Endodermal cell (in vitro differentiated cells): ENCODE data around the gene ABI3BP. TPM values are rescaled to one million over a fixed set of nuclear protein-coding genes. Genes with fewer than 3 reads are reported as not detected.

Experiments used
- DNase-seq: peaks from one replicate; pipeline ENCODE4 v3.0.0-alpha.2; 2017
- H3K27ac ChIP-seq: 2 replicates; pipeline ENCODE4 v1.5.1; 2013; ENCODE audit warnings: mild to moderate bottlenecking, low read depth, low read length, moderate library complexity
- H3K27me3 ChIP-seq: 2 replicates; pipeline ENCODE4 v1.6.1; 2013; ENCODE audit warnings: mild to moderate bottlenecking, low read length, moderate library complexity; ENCODE audit not compliant: insufficient read depth, control insufficient read depth, poor library complexity, severe bottlenecking
- H3K36me3 ChIP-seq: 2 replicates; pipeline ENCODE4 v1.7.0; 2013; ENCODE audit warnings: mild to moderate bottlenecking, low read length, moderate library complexity; ENCODE audit not compliant: control insufficient read depth, insufficient read depth
- H3K4me1 ChIP-seq: one replicate; pipeline ENCODE4 v1.7.0; 2013; ENCODE audit warnings: low read length; ENCODE audit not compliant: control insufficient read depth, insufficient read depth
- H3K4me3 ChIP-seq: 2 replicates; pipeline ENCODE4 v1.5.1; 2013; ENCODE audit warnings: mild to moderate bottlenecking, low read length, moderate library complexity
- H3K9ac ChIP-seq: 2 replicates; pipeline ENCODE4 v1.6.1; 2013; ENCODE audit warnings: mild to moderate bottlenecking, low read length, moderate library complexity; ENCODE audit not compliant: poor library complexity, severe bottlenecking; ENCODE audit errors: extremely low read depth
- H3K9me3 ChIP-seq: 2 replicates; pipeline ENCODE4 v1.6.1; 2013; ENCODE audit warnings: mild to moderate bottlenecking, low read length, moderate library complexity; ENCODE audit not compliant: control insufficient read depth
- H3K27ac Mint-ChIP-seq: 2 replicates; pipeline ENCODE4 v1.8.0; 2020; ENCODE audit warnings: mixed read lengths
- H3K27me3 Mint-ChIP-seq: 2 replicates; pipeline ENCODE4 v1.8.0; 2021; ENCODE audit warnings: mild to moderate bottlenecking, mixed read lengths; ENCODE audit not compliant: insufficient read depth
- H3K36me3 Mint-ChIP-seq: 2 replicates; pipeline ENCODE4 v1.8.0; 2020; ENCODE audit warnings: low read depth, mixed read lengths
- H3K4me1 Mint-ChIP-seq: 2 replicates; pipeline ENCODE4 v1.8.0; 2020; ENCODE audit warnings: mixed read lengths
- H3K4me3 Mint-ChIP-seq: 2 replicates; pipeline ENCODE4 v1.8.0; 2020; ENCODE audit warnings: mild to moderate bottlenecking, moderate library complexity, mixed read lengths
- H3K9me3 Mint-ChIP-seq: 2 replicates; pipeline ENCODE4 v1.8.0; 2020; ENCODE audit warnings: mild to moderate bottlenecking, mixed read lengths
- WGBS, 2 experiments: methylation state at CpG; one replicate each; pipeline versions ENCODE4 v1.1.5 to v1.1.7; 2013; ENCODE audit warnings: missing lambda C conversion rate in 2 of 2, mixed read lengths in 1 of 2; ENCODE audit not compliant: insufficient coverage in 1 of 2, insufficient read length in 1 of 2; 5-methylcytosine and 5-hydroxymethylcytosine counted together
- total RNA-seq, 2 donors: library from RNA; stranded (reverse); fragmentation: NEBNext Ultra II Directional in 1 of 2; extraction: Animal tissue kit (Norgen Biotek cat#: 25700) in 1 of 2; gene quantifications; 2 replicates in 1 of 2; 3 replicates in 1 of 2; pipeline ENCODE4 v1.2.1, GENCODE V29; 2021
- TF ChIP-seq, protein P1 (sequence below): fragments of 200-600 bp; sonication (generic); conservative IDR thresholded peaks from 2 replicates; pipeline ENCODE4 v1.5.0; 2021; ENCODE audit warnings: antibody characterized with exemption, mild to moderate bottlenecking

Gene ABI3BP
- total RNA-seq, 2 donors from 2014 or later: 0.42 TPM; not detected in 1

- no peak overlapping the region for H3K4me3 Mint-ChIP-seq
- Histone ChIP-seq H3K36me3 (no peaks in the 10 kb centered on the region), H3K27me3 (no peaks in the 10 kb centered on the region), H3K9ac (no peak overlapping the region), H3K4me3 (no peak overlapping the region), H3K4me1 (no peaks in the 10 kb centered on the region), H3K27ac (no peak overlapping the region), H3K9me3 (peaks cover 20% of the 10 kb centered on the region)
- H3K27me3 Mint-ChIP-seq: no peaks in the 10 kb centered on the region
- H3K27ac Mint-ChIP-seq: no peak overlapping the region
- H3K4me1 Mint-ChIP-seq: no peaks in the 10 kb centered on the region
- H3K9me3 Mint-ChIP-seq: peaks cover 60% of the 10 kb centered on the region
- peaks cover 4% of the 10 kb centered on the region for H3K36me3 Mint-ChIP-seq
- DNase-seq: no peak
- TF ChIP-seq, protein P1, sequence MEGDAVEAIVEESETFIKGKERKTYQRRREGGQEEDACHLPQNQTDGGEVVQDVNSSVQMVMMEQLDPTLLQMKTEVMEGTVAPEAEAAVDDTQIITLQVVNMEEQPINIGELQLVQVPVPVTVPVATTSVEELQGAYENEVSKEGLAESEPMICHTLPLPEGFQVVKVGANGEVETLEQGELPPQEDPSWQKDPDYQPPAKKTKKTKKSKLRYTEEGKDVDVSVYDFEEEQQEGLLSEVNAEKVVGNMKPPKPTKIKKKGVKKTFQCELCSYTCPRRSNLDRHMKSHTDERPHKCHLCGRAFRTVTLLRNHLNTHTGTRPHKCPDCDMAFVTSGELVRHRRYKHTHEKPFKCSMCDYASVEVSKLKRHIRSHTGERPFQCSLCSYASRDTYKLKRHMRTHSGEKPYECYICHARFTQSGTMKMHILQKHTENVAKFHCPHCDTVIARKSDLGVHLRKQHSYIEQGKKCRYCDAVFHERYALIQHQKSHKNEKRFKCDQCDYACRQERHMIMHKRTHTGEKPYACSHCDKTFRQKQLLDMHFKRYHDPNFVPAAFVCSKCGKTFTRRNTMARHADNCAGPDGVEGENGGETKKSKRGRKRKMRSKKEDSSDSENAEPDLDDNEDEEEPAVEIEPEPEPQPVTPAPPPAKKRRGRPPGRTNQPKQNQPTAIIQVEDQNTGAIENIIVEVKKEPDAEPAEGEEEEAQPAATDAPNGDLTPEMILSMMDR: no peak
These were observed 17.9 kb upstream of the ABI3BP start for GRCh38 chr3:101011136-101011535.

GRCh38 chr3:101010296-101010695, 17.1 kb upstream of the ABI3BP start:
- Histone ChIP-seq H3K27me3 (no peaks in the 10 kb centered on the region), H3K9ac (no peak overlapping the region), H3K36me3 (no peaks in the 10 kb centered on the region), H3K4me3 (no peak overlapping the region), H3K9me3 (peaks cover 20% of the 10 kb centered on the region), H3K4me1 (no peaks in the 10 kb centered on the region), H3K27ac (no peak overlapping the region)
- 89% methylated on average over 1 of the region's 1 CpG; no CpG with 5 or more reads in 1 of the 2 experiments for WGBS, 2 experiments
- Mint-ChIP-seq H3K27me3 (no peaks in the 10 kb centered on the region), H3K36me3 (peaks cover 4% of the 10 kb centered on the region), H3K27ac (no peak overlapping the region), H3K9me3 (peaks cover 60% of the 10 kb centered on the region), H3K4me3 (no peak overlapping the region), H3K4me1 (no peaks in the 10 kb centered on the region)
- DNase-seq: no peak
- TF ChIP-seq, protein P1: no peak

DNA sequence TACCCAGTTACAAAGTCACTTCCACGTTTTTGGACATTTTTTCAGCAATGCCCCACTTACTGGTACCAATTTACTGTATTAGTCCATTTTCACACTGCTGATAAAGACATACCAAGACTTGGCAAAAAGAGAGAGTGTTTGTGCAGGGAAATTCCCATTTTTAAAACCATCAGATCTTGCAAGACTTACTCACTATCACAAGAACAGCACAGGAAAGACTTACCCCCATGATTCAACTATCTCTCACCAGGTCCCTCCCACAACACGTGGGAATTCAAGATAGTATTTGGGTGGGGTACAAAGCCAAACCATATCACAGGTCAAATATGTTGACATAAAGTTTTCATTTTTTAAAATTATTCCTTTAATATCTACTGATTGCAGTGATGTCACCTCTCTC, 16.2 kb upstream of the ABI3BP start:
- Histone ChIP-seq H3K9me3 (peaks cover 20% of the 10 kb centered on the region), H3K27me3 (no peaks in the 10 kb centered on the region), H3K4me3 (no peak overlapping the region), H3K9ac (no peak overlapping the region), H3K4me1 (no peaks in the 10 kb centered on the region), H3K36me3 (no peaks in the 10 kb centered on the region), H3K27ac (no peak overlapping the region)
- no peak overlapping the region for H3K27ac Mint-ChIP-seq
- TF ChIP-seq, protein P1: no peak
- H3K9me3 Mint-ChIP-seq: peaks cover 60% of the 10 kb centered on the region
- no peak overlapping the region for H3K4me3 Mint-ChIP-seq
- WGBS, 2 experiments: 50 to 66% methylated on average over 1 to 2 of the region's 2 CpGs
- H3K36me3 Mint-ChIP-seq: peaks cover 4% of the 10 kb centered on the region
- no peaks in the 10 kb centered on the region for H3K27me3 Mint-ChIP-seq
- H3K4me1 Mint-ChIP-seq: no peaks in the 10 kb centered on the region
- no peak for DNase-seq
